NCI-H1105 (cell line): Measurements from ENCODE around the gene DIP2A.
"Not testable (repeated sequence)": the region's sequence is repeated elsewhere in the genome, so short reads cannot be mapped to it uniquely, and the experiment has no call there.

Experiments used
- DNase-seq: peaks from one replicate; lab custom pipeline; 2025; lab: John Stamatoyannopoulos, UW

DIP2A gene

GRCh38 chr21:46555225-46555617 is 96.5 kb downstream of the DIP2A start:
- DNase-seq: no peak

- DNase-seq: no peak
Observed at GRCh38 chr21:46555678-46556077, 97.0 kb downstream of the DIP2A start.

GRCh38 chr21:46556802-46557201 is 98.1 kb downstream of the DIP2A start:
- no peak for DNase-seq

- DNase-seq: no peak
Observed at GRCh38 chr21:46557469-46557868, 98.8 kb downstream of the DIP2A start.

GRCh38 chr21:46557919-46558392 is 99.3 kb downstream of the DIP2A start:
- no peak for DNase-seq

- DNase-seq: no peak
Observed at GRCh38 chr21:46559291-46559983, 100.7 kb downstream of the DIP2A start.

- no peak for DNase-seq
Observed at GRCh38 chr21:46560568-46561444, 102.1 kb downstream of the DIP2A start.

GRCh38 chr21:46561445-46562090 is 102.9 kb downstream of the DIP2A start:
- DNase-seq: no peak

- no peak for DNase-seq
Observed at GRCh38 chr21:46562472-46562871, 103.8 kb downstream of the DIP2A start.

GRCh38 chr21:46562964-46563607 is 104.4 kb downstream of the DIP2A start:
- DNase-seq: no peak

- DNase-seq: no peak
Observed at GRCh38 chr21:46564391-46564790, 105.7 kb downstream of the DIP2A start.

- DNase-seq: no peak
Observed at GRCh38 chr21:46567348-46567747, 108.7 kb downstream of the DIP2A start.

- no peak for DNase-seq
Observed at GRCh38 chr21:46568562-46568961, 109.9 kb downstream of the DIP2A start.

GRCh38 chr21:46569081-46569480 is 110.4 kb downstream of the DIP2A start:
- no peak for DNase-seq

GRCh38 chr21:46570119-46570518 is 111.4 kb downstream of the DIP2A start:
- DNase-seq: no peak

- DNase-seq: no peak
Observed at GRCh38 chr21:46570631-46571030, 111.9 kb downstream of the DIP2A start.

GRCh38 chr21:46572850-46573249 is 114.2 kb downstream of the DIP2A start:
- DNase-seq: no peak

- not testable (repeated sequence) for DNase-seq
Observed at GRCh38 chr21:46577786-46578185, 119.1 kb downstream of the DIP2A start.

GRCh38 chr21:46579394-46579793 is 120.7 kb downstream of the DIP2A start:
- DNase-seq: not testable (repeated sequence)

- no peak for DNase-seq
Observed at GRCh38 chr21:46581780-46582307, 123.2 kb downstream of the DIP2A start.

GRCh38 chr21:46585191-46585953 is 126.7 kb downstream of the DIP2A start:
- DNase-seq: peak; percentile 22
